ENCODE measurements around the gene NF1.
A peak's percentile ranks its signal among the peaks of the same experiment; 100 is the strongest.

NF1 gene

DNA sequence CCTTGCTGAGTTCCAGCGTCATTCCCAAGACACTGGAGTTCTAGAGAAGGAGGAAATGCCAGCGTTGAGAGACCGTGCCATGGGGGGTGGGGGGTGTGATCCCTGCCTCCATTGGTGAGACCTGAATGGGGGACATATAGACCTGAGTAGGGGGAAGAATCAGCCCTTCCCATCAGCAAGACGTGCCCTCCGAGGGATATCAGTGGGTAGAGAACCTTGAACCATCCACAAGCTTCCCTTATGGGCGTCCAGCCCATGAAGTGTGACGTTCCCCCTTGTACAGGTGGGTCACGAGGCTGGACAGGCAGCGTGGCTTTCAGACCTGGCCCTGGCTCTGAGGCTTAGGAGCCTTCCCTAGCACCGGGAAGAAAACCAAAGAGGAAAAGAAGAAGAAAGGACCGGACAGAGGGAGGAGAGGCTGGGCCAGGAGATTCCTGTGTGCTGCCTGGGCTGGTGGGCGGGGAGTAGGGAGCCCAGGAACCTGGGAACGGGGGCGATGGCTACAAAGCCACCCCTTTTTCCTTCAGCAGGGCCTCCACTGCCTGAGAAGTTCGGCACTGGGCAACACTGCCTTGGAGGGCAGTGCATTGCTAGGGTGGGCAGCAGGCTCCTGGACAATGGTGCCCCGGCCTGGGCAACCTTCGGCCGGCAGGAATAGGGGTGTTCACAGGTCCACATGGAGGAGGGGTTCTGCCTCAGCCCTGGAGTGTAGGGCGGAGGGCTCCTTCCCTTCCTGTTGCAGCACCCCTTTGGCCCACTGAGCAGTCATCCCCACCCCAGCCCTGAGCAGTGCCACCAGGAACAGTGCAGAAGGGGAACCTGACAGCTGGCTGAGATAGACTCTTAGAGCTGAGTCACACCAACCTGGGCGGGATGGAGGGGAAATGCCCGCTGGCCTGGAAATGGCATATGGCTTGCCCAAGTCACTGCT is 303.9 kb downstream of the NF1 start:
- H3K4ac ChIP-seq (ENCODE audit: low read length), result no peak overlapping the region
- no peaks in the 10 kb centered on the region for H3K79me1 ChIP-seq (ENCODE audit: low read depth, low read length)
- no peak overlapping the region for H2BK120ac ChIP-seq (ENCODE audit: low read depth, low read length)
- H3K27ac ChIP-seq (replicated peaks; ENCODE audit: low read length), result no peak overlapping the region
- H2BK15ac ChIP-seq (ENCODE audit: low read length), result no peak overlapping the region
- H2BK5ac ChIP-seq (ENCODE audit: low read length), result no peak overlapping the region
- no peak overlapping the region for H4K8ac ChIP-seq (ENCODE audit: low read depth, low read length)
- peaks cover 0 to 23% (median 3%) of the 10 kb centered on the region in 3 experiments for H3K27me3 ChIP-seq (ENCODE audit: control insufficient read depth in 3 of 3, insufficient read depth in 3 of 3, low read depth in 1 of 3, low read length in 3 of 3)
- no peak overlapping the region for H2AFZ ChIP-seq (ENCODE audit: low read length)
- H2BK12ac ChIP-seq (ENCODE audit: low read length), result no peak overlapping the region
- H3K4me1 ChIP-seq (ENCODE audit: control insufficient read depth in 2 of 2, insufficient read depth in 1 of 2, low read depth in 1 of 2, low read length in 2 of 2), result peaks cover 0 to 4% of the 10 kb centered on the region in 2 donors
- H3K14ac ChIP-seq (ENCODE audit: low read length), result no peak overlapping the region
- no peak overlapping the region for H3K18ac ChIP-seq (ENCODE audit: low read length)
- no CpG with 5 or more reads among the region's 21 CpGs for WGBS, 2 donors (ENCODE audit: extremely low coverage in 2 of 2, insufficient read length in 2 of 2, insufficient replicate concordance in 1 of 2)
- no peaks in the 10 kb centered on the region for H3K9me3 ChIP-seq (replicated peaks in 1 of 2; ENCODE audit: control insufficient read depth in 2 of 2, insufficient read depth in 1 of 2, low read depth in 1 of 2, low read length in 2 of 2)
- no peak for DNase-seq (ENCODE audit: low spot score)
- no peak overlapping the region for H3K9ac ChIP-seq (ENCODE audit: low read depth, low read length, poor library complexity)
- H4K91ac ChIP-seq (ENCODE audit: low read depth, low read length, poor library complexity), result no peak overlapping the region
- H2AK5ac ChIP-seq (ENCODE audit: low read depth, low read length), result no peak overlapping the region
- H3K4me3 ChIP-seq (ENCODE audit: low read length in 2 of 2), result peak overlapping the region in 1 of 2 donors; percentile 41
- H3K23ac ChIP-seq (ENCODE audit: low read depth, low read length, poor library complexity), result peak overlapping the region; percentile 78
- H3K4me2 ChIP-seq (ENCODE audit: insufficient read depth, low read length, poor library complexity, severe bottlenecking), result no peak overlapping the region
- H3K36me3 ChIP-seq (replicated peaks in 1 of 2; ENCODE audit: control insufficient read depth in 2 of 2, insufficient read depth in 2 of 2, low read length in 2 of 2), result no peaks in the 10 kb centered on the region

- Histone ChIP-seq H3K4me2 (ENCODE audit: insufficient read depth, low read length, poor library complexity, severe bottlenecking) (no peak overlapping the region), H3K14ac (ENCODE audit: low read length) (no peak overlapping the region), H2AFZ (ENCODE audit: low read length) (no peak overlapping the region), H3K4me3 (ENCODE audit: low read length in 2 of 2) (no peak overlapping the region), H3K27ac (replicated peaks; ENCODE audit: low read length) (no peak overlapping the region), H2BK12ac (ENCODE audit: low read length) (no peak overlapping the region), H2BK15ac (ENCODE audit: low read length) (no peak overlapping the region), H3K18ac (ENCODE audit: low read length) (peak overlapping the region; percentile 19), H3K36me3 (replicated peaks in 1 of 2; ENCODE audit: control insufficient read depth in 2 of 2, insufficient read depth in 2 of 2, low read length in 2 of 2) (no peaks in the 10 kb centered on the region), H2BK5ac (ENCODE audit: low read length) (peak overlapping the region; percentile 53), H3K4me1 (ENCODE audit: control insufficient read depth in 2 of 2, insufficient read depth in 1 of 2, low read depth in 1 of 2, low read length in 2 of 2) (peaks cover 0 to 4% of the 10 kb centered on the region in 2 donors), H3K79me1 (ENCODE audit: low read depth, low read length) (peaks cover 2% of the 10 kb centered on the region), H3K27me3 (ENCODE audit: control insufficient read depth in 3 of 3, insufficient read depth in 3 of 3, low read depth in 1 of 3, low read length in 3 of 3) (peaks cover 0 to 14% (median 2%) of the 10 kb centered on the region in 3 experiments), H2BK120ac (ENCODE audit: low read depth, low read length) (no peak overlapping the region), H3K9me3 (replicated peaks in 1 of 2; ENCODE audit: control insufficient read depth in 2 of 2, insufficient read depth in 1 of 2, low read depth in 1 of 2, low read length in 2 of 2) (no peaks in the 10 kb centered on the region), H2AK5ac (ENCODE audit: low read depth, low read length) (no peak overlapping the region), H3K4ac (ENCODE audit: low read length) (no peak overlapping the region), H4K91ac (ENCODE audit: low read depth, low read length, poor library complexity) (no peak overlapping the region), H4K8ac (ENCODE audit: low read depth, low read length) (no peak overlapping the region), H3K23ac (ENCODE audit: low read depth, low read length, poor library complexity) (no peak overlapping the region), H3K9ac (ENCODE audit: low read depth, low read length, poor library complexity) (no peak overlapping the region)
- no peak for DNase-seq (ENCODE audit: low spot score)
- WGBS, 2 donors (ENCODE audit: extremely low coverage in 2 of 2, insufficient read length in 2 of 2, insufficient replicate concordance in 1 of 2), result no CpG with 5 or more reads among the region's 11 CpGs
Measured at GRCh38 chr17:31400481-31400950, 305.7 kb downstream of the NF1 start.

DNA sequence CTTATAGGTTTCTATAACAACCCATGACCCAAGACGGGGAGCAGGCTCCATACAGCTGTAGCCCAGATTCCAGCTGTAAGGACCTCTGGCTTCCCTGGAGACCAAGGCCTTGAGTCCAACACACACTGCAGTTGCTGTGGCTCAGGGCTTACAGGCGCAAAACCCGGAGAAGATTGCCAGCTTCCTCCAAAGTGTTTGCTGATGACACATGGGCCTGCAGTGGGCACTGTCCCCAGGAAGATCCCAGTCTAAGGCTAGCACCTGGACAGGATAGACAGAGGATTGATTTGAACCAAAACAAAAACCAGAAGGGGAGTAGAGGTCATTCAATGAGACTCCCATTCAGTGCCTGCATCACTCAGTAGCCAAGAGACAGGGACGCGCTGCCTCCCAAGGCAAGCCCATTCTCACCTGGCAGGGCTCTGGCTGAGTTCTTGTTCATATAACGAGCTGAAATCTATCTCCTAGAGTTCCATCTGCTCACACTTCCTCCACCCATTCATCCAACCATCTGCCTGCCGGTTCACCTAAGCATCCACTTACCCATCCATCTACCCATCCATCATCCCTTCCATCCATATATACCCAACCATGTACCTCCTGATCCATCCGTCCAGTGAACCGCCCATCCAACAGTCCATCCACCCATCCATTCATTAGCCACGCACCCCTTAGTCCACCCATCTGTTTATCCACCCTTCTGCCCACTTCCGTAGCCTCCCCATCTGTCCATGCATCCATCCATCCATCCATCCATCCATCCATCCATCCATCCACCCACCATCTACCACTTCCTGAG is 306.9 kb downstream of the NF1 start:
- H3K14ac ChIP-seq (ENCODE audit: low read length), result no peak overlapping the region
- no peak overlapping the region for H2AFZ ChIP-seq (ENCODE audit: low read length)
- no peak overlapping the region for H3K27ac ChIP-seq (replicated peaks; ENCODE audit: low read length)
- H3K36me3 ChIP-seq (replicated peaks in 1 of 2; ENCODE audit: control insufficient read depth in 2 of 2, insufficient read depth in 2 of 2, low read length in 2 of 2), result no peaks in the 10 kb centered on the region
- H3K18ac ChIP-seq (ENCODE audit: low read length), result no peak overlapping the region
- no peak overlapping the region for H3K4ac ChIP-seq (ENCODE audit: low read length)
- H2BK120ac ChIP-seq (ENCODE audit: low read depth, low read length), result no peak overlapping the region
- no peak overlapping the region for H3K9ac ChIP-seq (ENCODE audit: low read depth, low read length, poor library complexity)
- no peak overlapping the region for H2BK15ac ChIP-seq (ENCODE audit: low read length)
- H4K8ac ChIP-seq (ENCODE audit: low read depth, low read length), result no peak overlapping the region
- DNase-seq (ENCODE audit: low spot score), result no peak
- no peaks in the 10 kb centered on the region for H3K9me3 ChIP-seq (replicated peaks in 1 of 2; ENCODE audit: control insufficient read depth in 2 of 2, insufficient read depth in 1 of 2, low read depth in 1 of 2, low read length in 2 of 2)
- 100% methylated on average over 1 of the region's 11 CpGs; no CpG with 5 or more reads in 1 of the 2 donors for WGBS, 2 donors (ENCODE audit: extremely low coverage in 2 of 2, insufficient read length in 2 of 2, insufficient replicate concordance in 1 of 2)
- H3K4me3 ChIP-seq (ENCODE audit: low read length in 2 of 2), result no peak overlapping the region
- no peak overlapping the region for H3K4me2 ChIP-seq (ENCODE audit: insufficient read depth, low read length, poor library complexity, severe bottlenecking)
- peaks cover 2% of the 10 kb centered on the region for H3K79me1 ChIP-seq (ENCODE audit: low read depth, low read length)
- no peak overlapping the region for H2BK5ac ChIP-seq (ENCODE audit: low read length)
- peaks cover 0 to 4% of the 10 kb centered on the region in 2 donors for H3K4me1 ChIP-seq (ENCODE audit: control insufficient read depth in 2 of 2, insufficient read depth in 1 of 2, low read depth in 1 of 2, low read length in 2 of 2)
- peaks cover 0 to 17% (median 2%) of the 10 kb centered on the region in 3 experiments for H3K27me3 ChIP-seq (ENCODE audit: control insufficient read depth in 3 of 3, insufficient read depth in 3 of 3, low read depth in 1 of 3, low read length in 3 of 3)
- H2AK5ac ChIP-seq (ENCODE audit: low read depth, low read length), result no peak overlapping the region
- H3K23ac ChIP-seq (ENCODE audit: low read depth, low read length, poor library complexity), result no peak overlapping the region
- no peak overlapping the region for H2BK12ac ChIP-seq (ENCODE audit: low read length)
- no peak overlapping the region for H4K91ac ChIP-seq (ENCODE audit: low read depth, low read length, poor library complexity)
